ENCODE results near the gene CR1.

DNA sequence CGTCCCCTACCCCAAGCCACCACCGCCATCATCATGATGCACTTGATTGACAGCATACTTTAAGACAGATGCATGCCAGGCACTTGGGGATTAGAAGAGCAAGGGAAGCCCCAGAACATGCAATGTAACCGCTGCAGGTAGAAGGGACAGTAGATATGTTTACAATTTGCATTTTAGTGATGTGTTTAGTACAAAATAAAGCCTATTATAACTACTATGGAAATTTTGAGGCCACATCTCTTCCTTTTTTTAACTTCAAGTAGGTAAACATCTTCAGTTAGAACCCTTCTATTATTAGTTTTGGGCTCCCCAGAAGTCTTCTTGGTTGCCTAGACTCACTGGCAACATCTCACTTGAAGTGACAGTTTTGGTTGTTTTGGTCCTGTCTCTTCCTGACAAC, 174.2 kb downstream of the CR1 start:
- no peak for TF ChIP-seq CTCF (IDR thresholded peaks at IDR 0.05; ENCODE audit: insufficient read depth, low read depth, low read length)
- TF ChIP-seq EZH2 (IDR thresholded peaks at IDR 0.05; ENCODE audit: insufficient read depth, low read length): no peak
